Testis (tissue), 3 donors: Measurements from ENCODE around the gene VSNL1. TPM values are rescaled to one million over a fixed set of nuclear protein-coding genes. Genes with fewer than 3 reads are reported as not detected.

Experiments
- DNase-seq: peaks from one replicate; pipeline ENCODE4 v3.0.0-alpha.2; 2019
- H3K27ac ChIP-seq, 2 donors: fragments of 200-600 bp; sonication (generic); one replicate each; pipeline ENCODE4 v1.5.1; 2019
- H3K27me3 ChIP-seq: fragments of 200-600 bp; sonication (generic); one replicate; pipeline ENCODE4 v1.5.1; 2019
- H3K36me3 ChIP-seq: fragments of 200-600 bp; sonication (generic); one replicate; pipeline ENCODE4 v1.5.1; 2017; ENCODE audit warnings: low read depth; ENCODE audit errors: missing control alignments
- H3K4me1 ChIP-seq: fragments of 200-600 bp; sonication (generic); one replicate; pipeline ENCODE4 v1.5.1; 2019
- H3K4me3 ChIP-seq, 2 donors: fragments of 200-600 bp; sonication (generic); one replicate each; pipeline ENCODE4 v1.5.1; 2017 to 2019
- H3K9me3 ChIP-seq: fragments of 200-600 bp; sonication (generic); one replicate; pipeline ENCODE4 v1.5.1; 2017
- POLR2A ChIP-seq: fragments of 450-650 bp; IDR thresholded peaks from one replicate; pipeline ENCODE4 v1.6.1; 2017; ENCODE audit warnings: antibody characterized with exemption, mild to moderate bottlenecking, moderate library complexity
- WGBS, 2 donors: methylation state at CpG; one replicate each; pipeline ENCODE4 v1.1.5; 2018; 5-methylcytosine and 5-hydroxymethylcytosine counted together
- intact Hi-C: fragments of 100-400 bp; cut with DNase I; formaldehyde crosslinking; loops from one replicate; pipeline ENCODE4 v1.15.1; 2023; ENCODE audit warnings: low total_unique reads
- polyA plus RNA-seq: library from polyadenylated mRNA; stranded (reverse); fragments of 350-450 nt; fragmentation: Illumina TruSeq; extraction: RNeasy Lipid Tissue Mini Kit (QIAGEN cat#74804); gene quantifications from one replicate; pipeline ENCODE4 v1.2.3, GENCODE V29; 2014; ENCODE audit warnings: low read depth, low replicate concordance; ENCODE audit not compliant: insufficient read depth
- total RNA-seq, 2 donors: library from RNA; depleted of rRNA; stranded (reverse); fragments of >200 nt; gene quantifications; one replicate each; pipeline ENCODE4 v1.2.3, GENCODE V29; 2016
- TF ChIP-seq, protein P1 (sequence below), 3 experiments: fragments of 450-650 bp in 2 of 3; fragments of 200-600 bp in 1 of 3; sonication (generic) in 1 of 3; IDR thresholded peaks; one replicate each; pipeline ENCODE4 v1.5.1; 2016 to 2019; ENCODE audit warnings: antibody characterized with exemption in 3 of 3, mild to moderate bottlenecking in 2 of 3, moderate library complexity in 1 of 3

The VSNL1 gene
- total and polyA plus RNA-seq, 3 donors from 2014 or later, result 0.46 to 1.8 (median 1.4) TPM

DNA sequence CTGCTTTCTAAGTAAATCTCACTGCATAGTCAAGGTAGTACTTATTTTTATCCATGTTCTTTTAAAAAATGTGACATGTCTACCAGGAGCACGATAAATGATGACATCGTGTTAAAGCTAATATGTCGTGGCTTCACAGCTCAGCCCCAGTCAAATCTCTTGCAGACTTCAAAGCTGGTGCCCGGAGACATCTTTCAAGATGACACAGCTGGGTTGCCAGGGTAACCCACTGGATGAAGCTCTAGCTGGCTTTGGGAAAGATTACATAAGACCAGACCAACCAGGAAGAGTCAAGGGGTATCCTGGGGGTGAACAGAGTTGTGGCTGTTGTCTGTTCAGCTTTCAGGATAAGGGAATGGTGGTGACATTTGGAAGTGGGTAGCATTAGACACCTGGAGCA is 67.8 kb downstream of the VSNL1 start:
- WGBS, 2 donors, result 72 to 77% methylated on average over 4 of the region's 4 CpGs
- Histone ChIP-seq H3K27me3 (no peaks in the 10 kb centered on the region), H3K4me1 (no peaks in the 10 kb centered on the region), H3K27ac (no peak overlapping the region), H3K9me3 (no peaks in the 10 kb centered on the region), H3K36me3 (no peaks in the 10 kb centered on the region), H3K4me3 (no peak overlapping the region)
- no peak for TF ChIP-seq POLR2A
- TF ChIP-seq, protein P1, sequence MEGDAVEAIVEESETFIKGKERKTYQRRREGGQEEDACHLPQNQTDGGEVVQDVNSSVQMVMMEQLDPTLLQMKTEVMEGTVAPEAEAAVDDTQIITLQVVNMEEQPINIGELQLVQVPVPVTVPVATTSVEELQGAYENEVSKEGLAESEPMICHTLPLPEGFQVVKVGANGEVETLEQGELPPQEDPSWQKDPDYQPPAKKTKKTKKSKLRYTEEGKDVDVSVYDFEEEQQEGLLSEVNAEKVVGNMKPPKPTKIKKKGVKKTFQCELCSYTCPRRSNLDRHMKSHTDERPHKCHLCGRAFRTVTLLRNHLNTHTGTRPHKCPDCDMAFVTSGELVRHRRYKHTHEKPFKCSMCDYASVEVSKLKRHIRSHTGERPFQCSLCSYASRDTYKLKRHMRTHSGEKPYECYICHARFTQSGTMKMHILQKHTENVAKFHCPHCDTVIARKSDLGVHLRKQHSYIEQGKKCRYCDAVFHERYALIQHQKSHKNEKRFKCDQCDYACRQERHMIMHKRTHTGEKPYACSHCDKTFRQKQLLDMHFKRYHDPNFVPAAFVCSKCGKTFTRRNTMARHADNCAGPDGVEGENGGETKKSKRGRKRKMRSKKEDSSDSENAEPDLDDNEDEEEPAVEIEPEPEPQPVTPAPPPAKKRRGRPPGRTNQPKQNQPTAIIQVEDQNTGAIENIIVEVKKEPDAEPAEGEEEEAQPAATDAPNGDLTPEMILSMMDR (IDR thresholded peaks at IDR 0.05), result no peak
- no peak for DNase-seq
- intact Hi-C loops, result no loop called here

DNA sequence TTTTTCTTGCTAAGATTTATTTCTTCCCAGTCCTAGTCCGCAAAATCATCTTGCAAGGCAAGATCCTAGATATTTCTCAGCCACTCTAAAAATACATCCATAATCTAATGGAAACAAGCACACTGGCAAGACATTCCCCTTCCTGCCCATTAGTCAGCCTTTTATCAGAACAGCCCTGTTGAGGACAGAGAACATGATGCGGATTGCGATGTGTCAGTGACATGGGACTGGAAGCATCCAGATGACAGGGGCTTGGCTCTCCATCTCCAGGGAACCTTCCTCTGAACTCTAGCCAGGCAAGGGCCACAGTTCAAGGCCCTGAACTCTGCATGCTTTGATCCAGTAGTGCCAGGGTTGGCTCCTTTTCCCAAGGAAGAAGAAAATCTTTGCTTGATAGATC is 70.0 kb downstream of the VSNL1 start:
- no peaks in the 10 kb centered on the region for H3K36me3 ChIP-seq
- intact Hi-C loops, result no loop called here
- no peak overlapping the region for H3K27ac ChIP-seq
- H3K9me3 ChIP-seq, result no peaks in the 10 kb centered on the region
- no peak overlapping the region for H3K4me3 ChIP-seq
- H3K27me3 ChIP-seq, result no peaks in the 10 kb centered on the region
- no peak for TF ChIP-seq POLR2A
- 76 to 83% methylated on average over 3 of the region's 3 CpGs for WGBS, 2 donors
- DNase-seq, result no peak
- H3K4me1 ChIP-seq, result no peaks in the 10 kb centered on the region

DNA sequence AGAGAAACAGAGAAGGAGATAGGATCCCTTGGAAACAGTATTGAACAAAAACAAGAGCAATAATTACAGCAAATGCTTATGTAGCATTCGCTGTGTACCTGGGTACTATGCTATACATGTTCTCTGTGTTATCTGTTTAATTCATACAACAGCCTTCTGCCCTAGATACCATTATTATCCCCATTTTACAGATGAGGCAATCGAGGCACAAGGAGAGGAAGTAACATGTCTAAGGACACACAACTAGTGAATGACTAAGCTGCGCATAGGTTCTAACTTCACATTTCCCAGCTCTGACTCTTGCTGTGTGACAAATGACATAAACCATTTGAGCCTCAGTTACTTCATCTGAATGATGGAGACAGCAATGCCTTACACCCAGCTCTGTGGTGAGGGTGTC is 70.5 kb downstream of the VSNL1 start:
- TF ChIP-seq, protein P1 (IDR thresholded peaks at IDR 0.05), result no peak
- TF ChIP-seq POLR2A, result no peak
- 95% methylated on average over 3 of the region's 3 CpGs for WGBS, 2 donors
- Histone ChIP-seq H3K27me3 (no peaks in the 10 kb centered on the region), H3K4me1 (no peaks in the 10 kb centered on the region), H3K36me3 (no peaks in the 10 kb centered on the region), H3K4me3 (no peak overlapping the region), H3K27ac (no peak overlapping the region), H3K9me3 (no peaks in the 10 kb centered on the region)
- DNase-seq, result no peak
- intact Hi-C loops, result no loop called here

DNA sequence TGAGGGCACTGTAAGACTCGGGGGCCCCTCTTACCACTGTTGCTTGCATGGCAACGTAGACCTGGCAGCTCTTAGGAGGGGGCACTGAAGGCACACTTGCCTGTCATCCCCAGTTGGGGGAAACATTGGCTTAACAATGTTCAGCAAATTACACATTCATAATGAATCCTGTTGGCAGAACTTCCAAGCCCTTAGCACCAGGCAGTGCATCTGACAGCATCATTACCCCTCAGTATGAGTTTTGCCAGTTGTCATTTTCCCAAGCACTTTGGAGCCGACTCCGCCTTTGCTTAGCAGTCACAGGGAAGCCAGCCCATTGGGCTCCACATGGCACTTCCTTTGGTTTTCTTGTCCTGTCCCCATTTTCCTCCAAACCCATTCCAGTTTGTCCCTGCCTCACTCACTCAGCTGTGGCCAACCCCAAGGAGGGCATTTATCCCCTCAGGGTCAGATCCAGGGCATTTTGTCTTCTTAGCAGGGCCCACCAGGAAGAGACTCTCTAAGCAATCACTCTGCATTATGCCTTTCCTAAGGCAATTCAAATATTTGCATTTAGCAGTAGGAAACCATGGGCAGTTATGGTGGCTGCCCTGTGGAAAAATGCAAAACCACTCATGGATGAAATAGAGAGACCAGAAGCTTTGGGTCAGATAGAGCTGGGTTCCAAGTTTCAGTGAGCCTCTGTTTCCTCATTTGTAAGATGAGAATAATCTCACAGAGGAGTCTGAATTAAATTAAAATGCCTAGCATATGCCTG is 73.9 kb downstream of the VSNL1 start:
- intact Hi-C loops, result no loop called here
- TF ChIP-seq, protein P1 (IDR thresholded peaks at IDR 0.05), result no peak
- no peak for TF ChIP-seq POLR2A
- WGBS, 2 donors, result 91 to 92% methylated on average over 4 of the region's 4 CpGs
- DNase-seq, result no peak
- Histone ChIP-seq H3K27me3 (no peaks in the 10 kb centered on the region), H3K4me1 (no peaks in the 10 kb centered on the region), H3K9me3 (no peaks in the 10 kb centered on the region), H3K27ac (no peak overlapping the region), H3K36me3 (no peaks in the 10 kb centered on the region), H3K4me3 (no peak overlapping the region)

DNA sequence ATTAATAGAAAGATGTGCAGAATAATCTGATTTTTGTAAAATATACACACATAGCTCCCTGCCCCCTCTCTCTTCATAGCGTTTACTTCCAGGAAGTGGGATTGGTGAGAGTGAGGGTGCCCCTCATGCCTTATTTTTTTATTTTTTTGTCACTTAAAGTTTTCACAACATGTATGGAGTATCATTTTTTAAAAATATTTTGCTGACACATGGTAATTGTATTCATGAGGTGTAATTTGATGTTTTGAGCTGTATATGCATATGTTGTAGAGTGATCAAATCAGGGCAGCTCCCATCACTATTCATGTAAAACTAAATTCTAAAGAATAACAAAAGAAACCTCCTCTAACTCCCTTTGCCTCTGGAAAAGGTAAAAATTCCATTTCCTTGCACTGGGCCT is 74.7 kb downstream of the VSNL1 start:
- WGBS, 2 donors, result 87 to 96% methylated on average over 1 of the region's 1 CpG
- Histone ChIP-seq H3K4me3 (no peak overlapping the region), H3K36me3 (no peaks in the 10 kb centered on the region), H3K4me1 (no peaks in the 10 kb centered on the region), H3K9me3 (no peaks in the 10 kb centered on the region), H3K27me3 (no peaks in the 10 kb centered on the region), H3K27ac (no peak overlapping the region)
- TF ChIP-seq, protein P1 (IDR thresholded peaks at IDR 0.05), result no peak
- TF ChIP-seq POLR2A, result no peak
- intact Hi-C loops, result no loop called here
- no peak for DNase-seq
